Fibroblast of mammary gland (primary cell): ENCODE data around the gene ANKRD40CL.

Experiments used
- DNase-seq: peaks from one replicate; pipeline ENCODE4 v3.0.0-alpha.2; 2010; ENCODE audit warnings: low read depth
- H3K4me3 ChIP-seq: 2 replicates; pipeline ENCODE4 v1.5.1; 2011; ENCODE audit warnings: low read depth, mild to moderate bottlenecking, low read length, moderate library complexity; ENCODE audit not compliant: control insufficient read depth
- TF ChIP-seq, protein P1 (sequence below): conservative IDR thresholded peaks from 2 replicates; pipeline ENCODE4 v1.5.1; 2011; ENCODE audit warnings: low read depth, low read length, inconsistent platforms; ENCODE audit not compliant: control insufficient read depth, insufficient read depth

ANKRD40CL gene, protein sequence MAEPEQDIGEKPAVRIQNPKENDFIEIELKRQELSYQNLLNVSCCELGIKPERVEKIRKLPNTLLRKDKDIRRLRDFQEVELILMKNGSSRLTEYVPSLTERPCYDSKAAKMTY

DNA sequence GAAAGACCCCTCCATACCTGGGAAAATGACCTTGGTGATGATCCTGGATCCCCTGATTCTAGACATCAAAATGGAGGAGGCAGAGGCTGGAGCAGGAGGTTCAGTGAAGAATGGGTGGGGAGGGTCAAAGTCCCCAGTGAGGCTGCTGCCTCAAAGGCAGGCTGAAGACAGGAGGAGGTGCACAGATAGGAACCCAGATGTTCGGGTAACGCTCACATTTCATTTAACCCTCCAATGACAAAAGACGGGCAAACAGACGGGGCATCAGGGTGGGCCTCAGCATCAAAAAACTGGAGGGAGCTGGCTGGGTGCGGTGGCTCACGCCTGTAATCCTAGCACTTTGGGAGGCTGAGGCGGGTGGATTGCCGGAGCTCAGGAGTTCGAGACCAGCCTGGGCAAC is at the start of gene ANKRD40CL:
TSS of gene ANKRD40CL (minus strand) at position 73 of the 400 bp plus-strand sequence. CDS start 605 bp downstream, outside the sequence.
- H3K4me3 ChIP-seq = no peak within 1 kb of the TSS
- DNase-seq = no peak
- TF ChIP-seq, protein P1, sequence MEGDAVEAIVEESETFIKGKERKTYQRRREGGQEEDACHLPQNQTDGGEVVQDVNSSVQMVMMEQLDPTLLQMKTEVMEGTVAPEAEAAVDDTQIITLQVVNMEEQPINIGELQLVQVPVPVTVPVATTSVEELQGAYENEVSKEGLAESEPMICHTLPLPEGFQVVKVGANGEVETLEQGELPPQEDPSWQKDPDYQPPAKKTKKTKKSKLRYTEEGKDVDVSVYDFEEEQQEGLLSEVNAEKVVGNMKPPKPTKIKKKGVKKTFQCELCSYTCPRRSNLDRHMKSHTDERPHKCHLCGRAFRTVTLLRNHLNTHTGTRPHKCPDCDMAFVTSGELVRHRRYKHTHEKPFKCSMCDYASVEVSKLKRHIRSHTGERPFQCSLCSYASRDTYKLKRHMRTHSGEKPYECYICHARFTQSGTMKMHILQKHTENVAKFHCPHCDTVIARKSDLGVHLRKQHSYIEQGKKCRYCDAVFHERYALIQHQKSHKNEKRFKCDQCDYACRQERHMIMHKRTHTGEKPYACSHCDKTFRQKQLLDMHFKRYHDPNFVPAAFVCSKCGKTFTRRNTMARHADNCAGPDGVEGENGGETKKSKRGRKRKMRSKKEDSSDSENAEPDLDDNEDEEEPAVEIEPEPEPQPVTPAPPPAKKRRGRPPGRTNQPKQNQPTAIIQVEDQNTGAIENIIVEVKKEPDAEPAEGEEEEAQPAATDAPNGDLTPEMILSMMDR = no peak

GRCh38 chr17:50816271-50816670 is 49.0 kb upstream of the ANKRD40CL start:
- TF ChIP-seq, protein P1 = no peak
- no peak overlapping the region for H3K4me3 ChIP-seq
- no peak for DNase-seq

GRCh38 chr17:50815400-50815799 is 48.1 kb upstream of the ANKRD40CL start:
- DNase-seq = no peak
- TF ChIP-seq, protein P1 = no peak
- no peak overlapping the region for H3K4me3 ChIP-seq

DNA sequence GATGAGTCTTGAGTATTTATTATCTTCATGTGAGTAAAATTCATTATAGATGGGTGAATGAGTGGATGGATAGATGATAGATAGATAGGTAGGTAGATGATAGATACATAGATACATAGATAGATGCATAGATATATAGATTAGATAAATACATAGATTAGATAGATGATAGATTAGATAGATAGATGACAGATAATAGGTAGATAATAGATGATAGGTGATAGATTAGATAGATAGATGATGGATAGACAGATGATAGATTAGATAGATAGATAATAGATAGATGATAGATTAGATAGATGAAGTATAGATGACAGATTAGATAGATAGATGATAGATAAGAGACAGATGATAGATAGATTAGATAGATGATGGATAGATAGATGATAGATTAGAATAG is 46.3 kb upstream of the ANKRD40CL start:
- TF ChIP-seq, protein P1 = no peak
- H3K4me3 ChIP-seq = no peak overlapping the region
- DNase-seq = no peak

GRCh38 chr17:50808888-50809287 is 41.6 kb upstream of the ANKRD40CL start:
- no peak for DNase-seq
- no peak overlapping the region for H3K4me3 ChIP-seq
- TF ChIP-seq, protein P1 = no peak

GRCh38 chr17:50808413-50808812 is 41.1 kb upstream of the ANKRD40CL start:
- TF ChIP-seq, protein P1 = no peak
- H3K4me3 ChIP-seq = no peak overlapping the region
- DNase-seq = no peak

- TF ChIP-seq, protein P1 = no peak
- DNase-seq = no peak
- no peak overlapping the region for H3K4me3 ChIP-seq
Measured at GRCh38 chr17:50807675-50808074, 40.4 kb upstream of the ANKRD40CL start.
